Tibial nerve (tissue), 4 donors: ENCODE measurements around the gene NCF2. TPM values are rescaled to one million over a fixed set of nuclear protein-coding genes. Genes with fewer than 3 reads are reported as not detected.
A peak's percentile ranks its signal among the peaks of the same experiment; 100 is the strongest.

ENCODE experiments used
- DNase-seq, 2 donors: peaks; one replicate each; pipeline ENCODE4 v3.0.0-alpha.2; 2019; ENCODE audit warnings: low spot score in 2 of 2
- H3K27ac ChIP-seq, 4 donors: fragments of 200-600 bp; sonication (generic) in 3 of 4; one replicate each; pipeline ENCODE4 v1.5.1; 2017 to 2019; ENCODE audit warnings: mild to moderate bottlenecking in 1 of 4
- H3K27me3 ChIP-seq, 2 donors: fragments of 200-600 bp; sonication (generic) in 1 of 2; one replicate each; pipeline versions ENCODE4 v1.5.1 to v1.6.0; 2017 to 2019
- H3K36me3 ChIP-seq, 3 donors: fragments of 200-600 bp; sonication (generic); one replicate each; pipeline ENCODE4 v1.5.1; 2018 to 2019
- H3K4me1 ChIP-seq, 4 donors: fragments of 200-600 bp; sonication (generic) in 3 of 4; one replicate each; pipeline ENCODE4 v1.5.1; 2017 to 2019
- H3K4me3 ChIP-seq, 4 donors: fragments of 200-600 bp; sonication (generic) in 3 of 4; one replicate each; pipeline ENCODE4 v1.5.1; 2017 to 2019; ENCODE audit warnings: mild to moderate bottlenecking in 1 of 4, moderate library complexity in 1 of 4
- H3K9me3 ChIP-seq, 4 donors: fragments of 200-600 bp; sonication (generic) in 3 of 4; one replicate each; pipeline ENCODE4 v1.5.1; 2017 to 2019
- CTCF ChIP-seq, 5 experiments: fragments of 200-600 bp in 3 of 5; fragments of 450-650 bp in 2 of 5; sonication (generic) in 3 of 5; IDR thresholded peaks; one replicate each; pipeline ENCODE4 v1.5.1; 2016 to 2019; ENCODE audit warnings: antibody characterized with exemption in 5 of 5, mild to moderate bottlenecking in 3 of 5, moderate library complexity in 2 of 5
- EP300 ChIP-seq, 2 donors: sonication (generic); formaldehyde crosslinking; IDR thresholded peaks; one replicate each; pipeline ENCODE4 v1.6.1; 2017; ENCODE audit warnings: antibody characterized with exemption in 2 of 2, mild to moderate bottlenecking in 1 of 2
- POLR2A ChIP-seq, 2 donors: fragments of 450-650 bp; IDR thresholded peaks; one replicate each; pipeline ENCODE4 v1.6.1; 2017; ENCODE audit warnings: antibody characterized with exemption in 2 of 2, mild to moderate bottlenecking in 2 of 2, moderate library complexity in 2 of 2
- WGBS, 2 donors: methylation state at CpG; one replicate each; pipeline ENCODE4 v1.1.5; 2018; 5-methylcytosine and 5-hydroxymethylcytosine counted together
- total RNA-seq, 4 donors: library from RNA; depleted of rRNA; stranded (reverse); fragments of >200 nt; gene quantifications; one replicate each; pipeline ENCODE4 v1.1.0, GENCODE V29; 2016

Gene NCF2
- total RNA-seq, 4 donors from 2014 or later = 9.6 to 21.0 (median 17.1) TPM

GRCh38 chr1:183552891-183553290 lies 37.4 kb downstream of the NCF2 start:
- Histone ChIP-seq H3K27me3 (no peaks in the 10 kb centered on the region), H3K4me3 (no peak overlapping the region), H3K9me3 (no peaks in the 10 kb centered on the region), H3K27ac (peak overlapping the region in 1 of 4 donors; percentile 11), H3K36me3 (peaks cover 0 to 75% (median 0%) of the 10 kb centered on the region in 3 donors), H3K4me1 (peaks cover 0 to 6% (median 0%) of the 10 kb centered on the region in 4 donors)
- DNase-seq = no peak
- 59 to 61% methylated on average over 6 of the region's 6 CpGs for WGBS, 2 donors
- TF ChIP-seq CTCF (IDR thresholded peaks at IDR 0.05) = no peak
- no peak for TF ChIP-seq EP300 (IDR thresholded peaks at IDR 0.05)

GRCh38 chr1:183552441-183552840 lies 37.8 kb downstream of the NCF2 start:
- TF ChIP-seq POLR2A (IDR thresholded peaks at IDR 0.05) (no peak), CTCF (IDR thresholded peaks at IDR 0.05) (no peak), EP300 (IDR thresholded peaks at IDR 0.05) (no peak)
- no peak overlapping the region for H3K27ac ChIP-seq
- H3K4me1 ChIP-seq = peaks cover 0 to 6% (median 0%) of the 10 kb centered on the region in 4 donors
- no peaks in the 10 kb centered on the region for H3K27me3 ChIP-seq
- 87 to 89% methylated on average over 7 of the region's 7 CpGs for WGBS, 2 donors
- DNase-seq = no peak
- H3K36me3 ChIP-seq = peaks cover 0 to 74% (median 0%) of the 10 kb centered on the region in 3 donors
- H3K4me3 ChIP-seq = no peak overlapping the region
- no peaks in the 10 kb centered on the region for H3K9me3 ChIP-seq

GRCh38 chr1:183551924-183552323 lies 38.3 kb downstream of the NCF2 start:
- no peak overlapping the region for H3K27ac ChIP-seq
- no peaks in the 10 kb centered on the region for H3K27me3 ChIP-seq
- peaks cover 0 to 6% (median 0%) of the 10 kb centered on the region in 4 donors for H3K4me1 ChIP-seq
- H3K36me3 ChIP-seq = peaks cover 0 to 76% (median 4%) of the 10 kb centered on the region in 3 donors
- no peak for DNase-seq
- no peaks in the 10 kb centered on the region for H3K9me3 ChIP-seq
- H3K4me3 ChIP-seq = no peak overlapping the region
- TF ChIP-seq POLR2A (IDR thresholded peaks at IDR 0.05) (no peak), CTCF (IDR thresholded peaks at IDR 0.05) (no peak), EP300 (IDR thresholded peaks at IDR 0.05) (no peak)
- 78 to 86% methylated on average over 9 of the region's 9 CpGs for WGBS, 2 donors

GRCh38 chr1:183550915-183551314 lies 39.3 kb downstream of the NCF2 start:
- Histone ChIP-seq H3K27ac (no peak overlapping the region), H3K36me3 (peaks cover 0 to 79% (median 4%) of the 10 kb centered on the region in 3 donors), H3K4me1 (peaks cover 0 to 6% (median 0%) of the 10 kb centered on the region in 4 donors), H3K27me3 (no peaks in the 10 kb centered on the region), H3K4me3 (no peak overlapping the region), H3K9me3 (no peaks in the 10 kb centered on the region)
- no peak for DNase-seq
- TF ChIP-seq EP300 (IDR thresholded peaks at IDR 0.05) (no peak), CTCF (IDR thresholded peaks at IDR 0.05) (no peak), POLR2A (IDR thresholded peaks at IDR 0.05) (no peak)
- 57 to 65% methylated on average over 3 of the region's 3 CpGs for WGBS, 2 donors

- Histone ChIP-seq H3K4me1 (peaks cover 0 to 9% (median under 1%) of the 10 kb centered on the region in 4 donors), H3K27me3 (no peaks in the 10 kb centered on the region), H3K36me3 (peaks cover 0 to 84% (median 14%) of the 10 kb centered on the region in 3 donors), H3K27ac (no peak overlapping the region), H3K9me3 (no peaks in the 10 kb centered on the region), H3K4me3 (no peak overlapping the region)
- TF ChIP-seq CTCF (IDR thresholded peaks at IDR 0.05) (no peak), POLR2A (IDR thresholded peaks at IDR 0.05) (no peak), EP300 (IDR thresholded peaks at IDR 0.05) (no peak)
- DNase-seq = no peak
- WGBS, 2 donors = 94 to 100% methylated on average over 1 of the region's 1 CpG
Measured at GRCh38 chr1:183548116-183548515, 42.1 kb downstream of the NCF2 start.
